ENCODE results near the gene TMEM181.
"Not testable (repeated sequence)": the region's sequence is repeated elsewhere in the genome, so short reads cannot be mapped to it uniquely, and the experiment has no call there.

The TMEM181 gene, protein sequence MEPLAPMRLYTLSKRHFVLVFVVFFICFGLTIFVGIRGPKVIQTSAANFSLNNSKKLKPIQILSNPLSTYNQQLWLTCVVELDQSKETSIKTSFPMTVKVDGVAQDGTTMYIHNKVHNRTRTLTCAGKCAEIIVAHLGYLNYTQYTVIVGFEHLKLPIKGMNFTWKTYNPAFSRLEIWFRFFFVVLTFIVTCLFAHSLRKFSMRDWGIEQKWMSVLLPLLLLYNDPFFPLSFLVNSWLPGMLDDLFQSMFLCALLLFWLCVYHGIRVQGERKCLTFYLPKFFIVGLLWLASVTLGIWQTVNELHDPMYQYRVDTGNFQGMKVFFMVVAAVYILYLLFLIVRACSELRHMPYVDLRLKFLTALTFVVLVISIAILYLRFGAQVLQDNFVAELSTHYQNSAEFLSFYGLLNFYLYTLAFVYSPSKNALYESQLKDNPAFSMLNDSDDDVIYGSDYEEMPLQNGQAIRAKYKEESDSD

DNA sequence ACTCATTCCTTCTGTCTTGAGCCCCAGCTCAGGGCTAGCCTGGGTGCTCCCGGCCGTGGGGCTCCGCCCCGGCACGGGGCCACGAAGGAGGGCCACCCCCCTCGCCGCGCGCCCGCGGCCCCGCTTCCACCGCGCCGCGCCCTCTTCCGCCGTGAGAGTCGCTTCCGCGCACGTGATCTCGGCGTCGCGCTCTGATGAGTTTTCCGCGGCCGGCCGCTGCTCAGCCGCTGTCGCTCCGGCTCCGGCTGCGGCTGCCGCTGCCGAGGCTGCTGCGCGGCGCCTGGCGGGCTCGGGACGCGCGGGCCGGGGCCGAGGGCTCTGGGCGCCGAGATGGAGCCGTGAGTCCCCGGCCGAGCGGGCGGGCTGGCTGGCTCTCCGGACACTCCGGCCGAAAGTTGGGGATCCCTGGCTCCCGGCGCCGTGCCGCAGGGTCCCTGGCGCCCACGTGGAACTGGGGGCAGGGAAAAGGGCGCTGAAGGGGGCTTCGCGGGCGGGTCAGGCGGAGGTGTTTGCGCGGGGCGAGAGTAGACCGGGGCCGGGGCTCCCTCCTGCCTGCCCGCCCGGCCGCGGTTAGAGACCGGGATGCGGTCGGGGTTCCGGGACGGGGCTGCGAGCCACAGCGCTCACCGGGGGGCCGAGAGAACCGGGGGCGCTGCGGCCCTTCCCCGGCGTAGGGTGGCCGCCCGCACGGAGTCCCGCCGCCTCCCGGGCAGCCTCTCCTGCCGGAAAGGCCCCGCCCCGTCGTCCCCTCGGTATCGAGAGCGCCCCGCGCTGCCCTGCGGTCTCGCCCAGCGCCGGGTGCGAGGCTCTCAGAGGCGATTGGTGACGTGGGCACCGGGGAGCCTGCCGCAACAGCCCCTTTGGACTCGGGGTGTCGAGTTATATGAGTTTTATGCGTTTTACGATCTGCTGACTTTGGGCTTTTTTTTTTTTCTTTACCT is at the start of gene TMEM181:
Gene TMEM181 (plus strand): TSS at position 197 of the 941 bp plus-strand sequence. CDS start 134 bp downstream, at position 331.
- DNase-seq (ENCODE audit: low read depth), result peak; percentile 68

DNA sequence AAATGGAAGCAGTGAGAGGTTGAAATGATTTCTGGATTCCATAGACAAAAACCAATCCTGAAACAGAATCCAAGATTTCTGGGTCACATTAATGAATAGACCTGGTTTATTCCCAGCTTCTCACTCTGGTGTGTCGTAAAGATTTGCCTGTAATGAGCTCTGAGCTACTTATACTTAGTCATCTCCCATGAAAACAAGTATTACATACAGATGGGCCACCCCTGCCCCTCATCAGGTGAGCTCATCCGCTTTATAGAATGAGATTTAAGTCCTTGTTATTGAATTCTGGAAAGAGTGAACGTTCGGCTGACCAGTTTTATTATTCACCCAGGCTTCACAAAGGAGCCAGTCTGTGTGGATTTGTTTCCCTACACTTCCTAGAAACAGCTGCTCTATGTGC is 47.1 kb upstream of the TMEM181 start:
- DNase-seq (ENCODE audit: low read depth), result no peak

DNA sequence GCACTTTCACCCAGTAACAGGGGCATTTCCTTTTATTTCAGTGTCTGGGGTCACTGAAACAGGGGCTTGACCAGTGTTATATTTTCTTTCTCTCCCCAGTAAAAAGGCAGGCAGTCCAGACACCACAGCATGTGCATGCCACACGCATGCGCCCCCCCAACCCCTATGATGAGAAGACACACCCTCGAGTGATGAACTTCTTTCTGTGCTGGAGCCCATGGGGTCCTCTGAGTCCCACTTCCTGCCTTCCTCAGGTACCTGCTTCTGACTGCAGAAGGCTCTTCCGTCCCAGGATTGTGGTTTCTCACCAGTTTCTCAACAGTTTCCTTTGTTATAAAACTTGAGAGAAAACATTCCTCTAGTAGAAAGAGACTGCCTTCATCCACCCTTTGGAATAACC is 45.7 kb upstream of the TMEM181 start:
- no peak for DNase-seq (ENCODE audit: low read depth)

DNA sequence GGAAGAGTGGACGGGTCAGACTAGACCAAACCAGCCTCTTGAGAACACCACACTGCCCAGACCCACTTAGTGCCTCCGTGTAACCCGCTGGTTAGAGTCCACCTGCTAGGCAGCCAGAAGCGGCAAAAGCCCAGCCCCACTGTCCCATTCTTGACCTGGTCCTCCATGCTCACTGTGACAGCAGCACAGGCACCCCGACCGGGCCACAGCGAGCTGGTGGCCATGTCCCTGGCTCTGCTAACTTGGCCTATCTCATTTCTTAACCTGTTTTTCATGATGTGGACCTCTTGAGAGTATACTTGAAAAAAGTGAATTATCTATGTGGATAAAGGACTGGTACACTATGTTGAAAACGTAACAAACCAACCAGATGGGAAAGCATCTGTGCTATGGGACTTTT is 44.9 kb upstream of the TMEM181 start:
- DNase-seq (ENCODE audit: low read depth), result no peak

DNA sequence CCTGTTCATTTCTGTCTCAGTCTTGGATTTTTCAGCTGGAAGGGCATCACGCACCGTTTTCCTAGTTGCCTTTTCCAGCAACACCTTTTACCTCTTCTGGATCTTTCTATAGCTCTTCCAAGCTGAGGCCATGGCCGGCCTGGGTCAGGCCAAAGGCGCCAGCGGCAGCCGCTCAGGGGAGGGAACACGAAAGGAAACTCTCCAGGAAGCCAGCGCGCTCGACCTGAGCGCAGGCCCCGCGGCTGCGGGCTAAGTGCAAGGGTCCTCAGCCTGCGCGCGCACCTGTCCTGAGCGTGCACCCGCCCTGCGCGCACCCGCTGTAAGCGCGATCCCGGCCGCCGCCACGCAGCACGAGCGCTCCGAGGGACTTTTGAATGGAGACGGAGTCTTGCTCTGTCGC is 43.8 kb upstream of the TMEM181 start:
- no peak for DNase-seq (ENCODE audit: low read depth)

DNA sequence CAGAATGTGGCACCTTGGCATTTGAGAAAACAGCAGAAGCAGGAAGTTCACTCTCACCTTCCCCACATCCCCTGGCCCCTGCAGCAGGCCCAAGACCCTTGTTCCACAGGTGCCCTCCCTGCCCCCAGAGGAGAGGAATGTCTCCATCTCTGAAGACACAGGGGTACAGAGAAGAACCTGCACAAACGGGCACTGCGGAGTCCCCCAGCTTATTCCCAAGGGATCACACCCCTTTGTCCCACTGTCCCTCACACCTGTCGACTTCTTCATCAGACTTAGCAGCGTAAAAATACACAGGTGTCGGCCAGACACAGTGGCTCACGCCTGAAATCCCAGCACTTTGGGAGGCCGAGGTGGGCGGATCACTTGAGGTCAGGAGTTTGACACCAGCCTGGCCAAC is 42.9 kb upstream of the TMEM181 start:
- no peak for DNase-seq (ENCODE audit: low read depth)

DNA sequence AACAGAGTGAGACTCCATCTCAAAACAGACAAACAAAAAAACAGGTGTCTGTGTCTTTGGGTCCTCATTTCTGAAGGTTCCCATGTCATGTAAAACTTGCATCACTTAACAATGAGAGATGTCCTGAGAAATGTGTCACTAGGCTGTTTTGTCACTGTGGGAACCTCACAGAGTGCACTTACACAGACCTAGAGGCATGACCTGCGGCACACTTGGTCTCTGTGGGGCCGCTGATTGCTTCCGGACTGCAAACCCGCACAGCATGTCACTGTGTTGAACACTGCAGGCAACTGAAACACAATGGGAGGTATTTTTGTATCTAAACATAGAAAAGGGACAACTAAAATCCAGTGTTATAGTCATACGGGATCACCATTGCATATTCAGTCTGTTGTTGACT is 42.3 kb upstream of the TMEM181 start:
- DNase-seq (ENCODE audit: low read depth), result no peak

DNA sequence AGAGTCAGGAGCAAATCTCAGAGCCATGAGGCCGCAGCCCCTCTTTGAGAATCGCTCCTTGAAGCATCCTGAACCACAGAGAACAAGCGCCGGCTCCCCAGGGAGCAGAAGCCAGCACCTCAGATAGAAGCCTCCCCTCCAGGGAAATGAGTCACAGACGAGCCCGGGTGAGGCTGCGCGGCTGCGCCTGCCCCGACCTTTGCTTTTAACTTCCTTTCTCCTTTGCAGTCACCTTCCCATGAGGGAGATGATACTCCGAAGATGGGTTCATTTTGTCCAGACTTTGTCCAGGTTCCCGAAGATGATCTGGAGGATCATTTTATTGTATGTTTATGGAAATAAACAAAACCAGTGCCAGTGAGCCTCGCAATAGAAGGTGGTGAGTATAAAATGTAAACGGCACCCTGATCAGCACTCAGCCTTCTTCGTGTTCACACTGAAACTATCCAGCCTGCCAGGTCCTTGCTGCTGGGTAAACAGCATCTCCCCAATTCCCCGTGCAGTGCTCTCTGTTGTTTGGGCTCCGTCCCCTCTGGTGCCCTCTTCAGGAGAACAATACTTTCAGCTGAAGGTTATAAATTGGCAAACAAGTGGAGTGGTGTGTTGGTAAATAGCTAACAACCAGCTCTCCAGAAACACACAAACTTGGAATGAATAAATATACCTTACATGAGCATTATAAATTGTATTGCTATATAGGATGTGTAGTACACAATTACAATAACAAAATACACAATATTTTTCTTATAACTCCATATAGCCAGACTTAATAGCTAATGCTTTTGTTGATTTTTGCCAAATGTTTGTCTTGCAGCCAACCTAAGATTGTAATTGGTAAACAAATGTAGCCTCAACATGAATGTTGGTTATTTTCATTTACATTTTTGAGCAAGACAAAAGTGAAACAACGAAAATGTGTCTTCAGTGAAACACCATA is 41.4 kb upstream of the TMEM181 start:
- DNase-seq (ENCODE audit: low read depth), result peak; percentile 23

DNA sequence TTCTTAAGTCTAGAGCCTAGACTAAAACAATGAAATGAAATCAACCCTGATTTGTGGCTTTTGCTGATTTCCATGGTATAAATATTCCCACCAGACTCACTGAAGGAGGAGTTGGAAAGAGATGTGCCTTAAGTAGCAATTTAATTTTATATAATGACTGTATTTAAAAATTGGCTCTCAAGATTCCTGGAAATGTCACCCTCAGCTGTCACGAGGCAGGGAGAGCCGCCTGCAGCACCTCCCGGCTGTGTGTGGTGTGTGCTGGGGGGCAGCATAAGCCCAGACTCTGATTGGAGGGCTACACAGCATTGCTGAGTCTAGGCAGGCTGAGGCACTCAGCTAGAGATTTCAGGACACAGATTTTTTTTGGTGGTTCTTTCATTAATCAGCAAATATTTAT is 40.6 kb upstream of the TMEM181 start:
- DNase-seq (ENCODE audit: low read depth), result no peak

DNA sequence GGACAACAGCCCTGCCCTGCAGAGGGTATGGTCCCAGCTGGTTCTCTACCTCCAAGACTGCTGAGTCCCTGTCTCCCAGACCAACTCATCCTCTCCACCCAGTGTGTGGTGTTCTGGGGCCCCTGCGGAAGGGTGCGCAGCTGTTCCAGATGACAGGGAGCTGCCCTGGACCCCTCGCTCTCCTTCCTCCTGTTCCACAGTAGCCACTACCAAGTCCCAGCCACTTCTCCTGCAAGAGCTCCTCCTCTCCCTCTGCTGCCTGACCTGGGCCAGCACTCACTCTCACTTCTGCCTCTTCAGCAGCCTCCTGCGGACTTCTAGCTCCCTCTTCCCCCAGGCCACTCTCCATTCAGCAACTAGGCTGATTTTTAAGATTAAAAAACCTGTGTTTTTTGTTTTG is 40.1 kb upstream of the TMEM181 start:
- no peak for DNase-seq (ENCODE audit: low read depth)

DNA sequence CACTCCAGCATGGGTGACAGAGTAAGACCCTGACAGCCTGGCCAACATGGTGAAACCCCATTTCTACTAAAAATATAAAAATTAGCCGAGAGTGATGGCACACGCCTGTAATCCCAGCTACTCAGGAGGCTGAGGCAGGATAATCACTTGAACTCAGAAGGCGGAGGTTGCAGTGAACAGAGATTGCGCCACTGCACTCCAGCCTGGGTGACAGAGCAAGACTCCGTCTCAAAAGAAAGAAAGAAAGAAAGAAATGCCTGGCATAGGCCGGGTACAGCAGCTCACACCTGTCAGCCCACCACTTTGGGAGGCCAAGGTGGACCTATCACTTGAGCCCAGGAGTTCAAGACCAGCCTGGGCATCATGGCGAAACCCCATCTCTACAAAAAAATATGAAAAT is 38.9 kb upstream of the TMEM181 start:
- not testable (repeated sequence) for DNase-seq (ENCODE audit: low read depth)

DNA sequence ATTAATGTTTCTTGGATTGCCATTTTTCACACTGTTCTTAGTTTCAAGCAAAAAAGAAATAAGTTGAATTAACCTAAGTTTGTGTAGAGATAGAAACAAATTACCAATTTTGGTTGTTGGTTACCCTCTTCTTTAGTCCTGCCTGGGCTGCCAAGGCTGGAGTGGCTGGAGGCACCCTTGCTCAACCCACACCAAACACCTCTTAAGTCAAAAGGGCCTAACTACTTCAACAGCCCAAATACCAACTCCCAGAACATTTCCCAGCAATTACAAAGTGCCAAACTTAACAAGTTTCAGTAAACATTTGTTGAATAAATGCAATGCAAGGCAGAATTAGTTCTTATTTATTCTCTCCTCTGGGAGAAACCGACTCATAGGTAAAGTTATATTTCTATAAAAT is 38.1 kb upstream of the TMEM181 start:
- no peak for DNase-seq (ENCODE audit: low read depth)

DNA sequence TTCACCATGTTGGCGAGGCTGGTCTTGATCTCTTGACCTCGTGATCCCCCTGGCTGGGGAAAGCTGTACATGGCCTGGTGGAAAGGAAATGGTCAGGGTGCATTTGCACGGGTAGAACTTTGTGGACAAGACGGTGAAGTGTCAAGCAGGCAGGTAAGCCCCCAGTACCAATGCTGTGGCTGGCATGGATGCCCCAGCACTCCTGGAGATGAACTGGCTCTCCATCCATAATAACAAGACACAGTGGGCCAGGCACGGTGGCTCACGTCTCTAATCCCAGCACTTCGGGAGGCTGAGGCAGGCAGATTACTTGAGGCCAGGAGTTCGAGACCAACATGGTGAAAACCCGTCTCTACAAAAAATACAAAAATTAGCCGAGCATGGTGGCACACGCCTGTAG is 37.3 kb upstream of the TMEM181 start:
- DNase-seq (ENCODE audit: low read depth), result no peak

DNA sequence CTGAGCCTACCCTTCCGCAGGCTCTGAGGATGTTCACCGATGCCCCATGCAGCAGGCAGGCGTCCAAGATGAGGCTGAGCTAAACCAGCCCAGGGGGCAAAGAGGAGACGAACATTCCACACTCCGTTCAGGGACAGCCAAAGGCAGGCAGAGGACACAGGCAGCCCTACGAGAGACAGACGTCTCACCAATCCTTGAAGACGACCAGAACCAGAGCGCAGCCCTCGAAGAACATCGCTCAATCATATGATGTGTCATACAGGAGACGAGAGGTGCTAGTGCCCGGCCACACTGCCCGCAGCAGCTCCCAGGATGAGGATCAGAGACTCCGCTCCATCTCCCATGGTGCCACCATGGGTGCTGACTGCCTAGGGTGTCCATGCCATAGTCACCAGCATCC is 35.6 kb upstream of the TMEM181 start:
- DNase-seq (ENCODE audit: low read depth), result no peak

DNA sequence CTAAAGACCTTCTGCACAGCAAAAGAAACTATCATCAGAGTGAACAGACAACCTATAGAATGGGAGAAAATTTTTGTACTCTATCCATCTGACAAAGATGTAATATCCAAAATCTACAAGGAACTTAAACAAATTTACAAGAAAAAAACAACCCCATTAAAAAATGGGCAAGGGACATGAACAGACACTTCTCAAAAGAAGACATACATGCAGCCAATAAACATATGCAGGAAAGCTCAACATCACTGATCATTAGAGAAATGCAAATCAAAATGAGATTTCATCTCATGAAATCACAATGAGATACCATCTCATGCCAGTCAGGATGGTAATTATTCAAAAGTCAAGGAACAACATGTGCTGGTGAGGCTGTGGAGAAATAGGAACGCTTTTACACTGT is 32.0 kb upstream of the TMEM181 start:
- not testable (repeated sequence) for DNase-seq (ENCODE audit: low read depth)

DNA sequence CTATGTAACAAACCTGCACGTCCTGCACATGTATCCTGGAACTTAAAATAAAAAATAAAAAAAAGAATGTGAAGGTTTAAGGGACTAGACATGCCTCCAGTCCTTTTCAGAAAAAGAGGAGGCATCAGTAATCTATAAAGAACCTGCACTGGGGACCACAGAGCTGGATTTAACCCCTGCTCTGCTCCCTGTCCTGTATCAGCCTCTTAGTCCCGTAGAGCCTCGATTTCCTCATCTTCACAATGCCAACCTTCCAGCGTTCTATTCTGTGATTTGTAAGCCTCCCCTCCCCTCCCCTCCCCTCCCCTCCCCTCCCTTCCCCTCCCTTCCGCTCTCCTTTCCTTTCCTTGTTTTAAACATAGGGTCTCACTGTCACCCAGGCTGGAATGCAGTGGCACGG is 31.1 kb upstream of the TMEM181 start:
- DNase-seq (ENCODE audit: low read depth), result no peak

DNA sequence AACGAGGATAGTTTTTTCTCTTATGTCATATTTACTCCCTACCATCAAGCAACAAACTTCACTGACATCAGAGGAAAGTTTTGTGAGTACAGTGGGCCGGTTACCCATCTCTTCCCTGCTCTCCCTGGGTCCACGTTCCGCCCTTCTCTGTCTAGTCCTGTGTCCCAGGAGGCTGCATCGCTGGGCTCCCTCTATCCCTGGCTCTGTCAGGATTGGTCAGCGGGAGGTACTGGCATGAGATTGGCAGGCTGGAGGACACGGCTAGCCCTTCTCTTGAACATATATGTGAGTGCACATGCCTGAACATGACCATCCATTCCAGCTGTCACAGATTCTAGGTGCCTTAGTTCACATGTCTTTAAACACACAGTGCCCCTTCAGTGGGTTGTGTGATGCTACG is 30.3 kb upstream of the TMEM181 start:
- DNase-seq (ENCODE audit: low read depth), result no peak

DNA sequence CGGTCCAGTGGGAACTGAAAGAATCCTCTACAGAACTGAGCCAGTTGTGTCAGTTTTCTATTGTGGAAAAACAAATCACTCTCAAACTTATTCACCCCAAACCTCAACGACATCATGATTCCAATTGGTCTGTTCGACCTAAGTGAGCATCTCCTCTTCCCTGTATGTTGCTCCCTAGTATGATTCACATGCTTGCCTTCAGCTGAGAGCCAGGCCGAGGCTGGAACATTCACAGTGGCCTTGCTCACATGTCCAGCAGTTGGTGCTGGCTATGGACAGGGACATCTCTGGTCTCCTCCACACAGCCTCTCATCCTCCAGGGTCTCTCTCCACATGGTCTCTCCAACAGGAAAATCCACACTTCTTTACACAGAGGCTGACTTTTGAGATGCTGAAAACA is 28.3 kb upstream of the TMEM181 start:
- DNase-seq (ENCODE audit: low read depth), result no peak

DNA sequence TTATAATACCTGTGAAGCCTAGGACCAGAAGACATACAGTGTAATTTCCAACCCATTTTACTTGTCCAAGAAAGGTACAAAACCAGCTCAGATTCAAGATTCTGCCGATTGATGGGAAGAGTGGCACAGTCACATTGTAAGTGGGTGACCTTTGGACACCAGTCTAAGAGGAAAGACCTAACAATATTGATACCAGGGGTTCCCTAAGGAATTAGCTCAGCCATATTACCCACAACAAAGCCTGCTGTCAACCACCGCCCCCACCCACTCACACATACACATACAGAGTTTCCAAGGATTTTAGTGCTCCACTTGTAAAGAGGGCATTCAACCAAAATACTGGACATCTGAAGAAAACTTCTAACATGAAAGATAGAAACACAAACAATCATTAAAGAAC is 27.9 kb upstream of the TMEM181 start:
- no peak for DNase-seq (ENCODE audit: low read depth)

DNA sequence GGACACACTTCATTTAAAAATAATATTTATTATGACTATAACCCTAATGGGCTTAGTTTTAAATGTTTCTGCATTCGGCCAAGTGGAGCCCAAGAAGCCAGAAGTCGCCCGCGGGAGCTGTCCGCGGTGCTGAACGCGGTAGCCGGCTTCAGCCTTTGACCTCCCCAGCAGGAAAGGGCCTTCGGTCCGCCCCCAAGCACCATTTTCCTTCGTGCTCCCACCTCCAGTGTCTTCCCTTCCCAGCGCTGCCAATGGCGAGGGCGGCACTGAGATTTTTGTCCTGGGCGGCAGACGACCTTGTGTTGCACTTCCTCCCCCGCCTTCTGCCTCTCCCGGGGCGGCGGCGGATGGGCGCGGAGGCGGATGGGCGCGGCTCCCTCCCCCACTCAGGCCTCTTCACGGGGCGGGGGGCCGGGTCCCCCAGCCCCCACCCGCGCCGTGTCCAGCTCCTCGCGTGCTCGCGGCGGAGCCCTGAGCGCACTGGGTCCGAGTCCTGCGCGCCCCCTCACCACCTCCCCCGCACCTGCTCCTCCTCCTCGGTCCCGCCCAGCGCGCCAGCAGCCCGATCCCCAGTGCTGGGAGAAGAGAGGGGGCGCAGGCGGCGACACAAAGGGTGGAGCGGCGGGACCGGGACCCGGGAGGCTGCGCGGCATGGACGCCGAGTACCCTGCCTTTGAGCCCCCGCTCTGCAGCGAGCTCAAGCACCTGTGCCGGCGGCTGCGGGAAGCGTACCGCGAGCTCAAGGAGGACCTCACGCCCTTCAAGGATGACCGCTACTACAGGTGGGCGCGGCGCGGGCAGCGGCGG is 23.6 kb upstream of the TMEM181 start:
- peak; percentile 48 for DNase-seq (ENCODE audit: low read depth)

Data from stimulated activated CD8-positive, alpha-beta memory T cell treated with anti-CD3 and anti-CD28 coated beads, Interleukin-7, amount 100 ng/mL, for 24 hours (primary cell).